HG02642 (cell line): ENCODE measurements around the gene TSHZ2.

Experiments used
- ATAC-seq: cut with Tn5 transposase; IDR thresholded peaks from one replicate; pipeline ENCODE4 v1.9.1; 2021; ENCODE audit warnings: mild to moderate bottlenecking; ENCODE audit not compliant: unreplicated experiment, poor library complexity

Gene TSHZ2

GRCh38 chr20:52972190-52972937 is at the start of gene TSHZ2:
TSS of gene TSHZ2 (plus strand) at chr20:52972358. CDS start at chr20:52973294, 936 bp downstream.
- no peak for ATAC-seq

- no peak for ATAC-seq
Observed at GRCh38 chr20:52922436-52922835, 49.7 kb upstream of the TSHZ2 start.

GRCh38 chr20:52923123-52923937 is 48.8 kb upstream of the TSHZ2 start:
- ATAC-seq: no peak

- no peak for ATAC-seq
Observed at GRCh38 chr20:52924411-52925271, 47.5 kb upstream of the TSHZ2 start.

- no peak for ATAC-seq
Observed at GRCh38 chr20:52926505-52926904, 45.7 kb upstream of the TSHZ2 start.

GRCh38 chr20:52933867-52934266 is 38.3 kb upstream of the TSHZ2 start:
- no peak for ATAC-seq

- ATAC-seq: no peak
Observed at GRCh38 chr20:52936351-52937340, 35.5 kb upstream of the TSHZ2 start.

GRCh38 chr20:52937591-52938100 is 34.5 kb upstream of the TSHZ2 start:
- ATAC-seq: no peak

- ATAC-seq: no peak
Observed at GRCh38 chr20:52939141-52939540, 33.0 kb upstream of the TSHZ2 start.

GRCh38 chr20:52941808-52942207 is 30.4 kb upstream of the TSHZ2 start:
- no peak for ATAC-seq

- no peak for ATAC-seq
Observed at GRCh38 chr20:52943185-52943841, 28.8 kb upstream of the TSHZ2 start.

- no peak for ATAC-seq
Observed at GRCh38 chr20:52945268-52945667, 26.9 kb upstream of the TSHZ2 start.

GRCh38 chr20:52945862-52946522 is 26.2 kb upstream of the TSHZ2 start:
- no peak for ATAC-seq

GRCh38 chr20:52948491-52948890 is 23.7 kb upstream of the TSHZ2 start:
- no peak for ATAC-seq

GRCh38 chr20:52953020-52953419 is 19.1 kb upstream of the TSHZ2 start:
- ATAC-seq: no peak

GRCh38 chr20:52954849-52955248 is 17.3 kb upstream of the TSHZ2 start:
- no peak for ATAC-seq

- ATAC-seq: no peak
Observed at GRCh38 chr20:52958211-52958610, 13.9 kb upstream of the TSHZ2 start.

GRCh38 chr20:52959125-52959524 is 13.0 kb upstream of the TSHZ2 start:
- ATAC-seq: no peak
